GM12865 (cell line): ENCODE results near the gene MECR.

Source experiments
- DNase-seq: peaks from one replicate; pipeline ENCODE4 v3.0.0; 2010; ENCODE audit warnings: low read depth
- H3K4me3 ChIP-seq: 2 replicates; pipeline ENCODE4 v1.5.1; 2011; ENCODE audit warnings: mild to moderate bottlenecking, low read depth, low read length, control low read depth
- CTCF ChIP-seq: IDR thresholded peaks from 2 replicates; pipeline ENCODE4 v1.5.1; 2011; ENCODE audit warnings: low read length, control low read depth, low read depth, inconsistent platforms; ENCODE audit not compliant: insufficient read depth; ENCODE audit errors: missing control alignments

MECR gene

DNA sequence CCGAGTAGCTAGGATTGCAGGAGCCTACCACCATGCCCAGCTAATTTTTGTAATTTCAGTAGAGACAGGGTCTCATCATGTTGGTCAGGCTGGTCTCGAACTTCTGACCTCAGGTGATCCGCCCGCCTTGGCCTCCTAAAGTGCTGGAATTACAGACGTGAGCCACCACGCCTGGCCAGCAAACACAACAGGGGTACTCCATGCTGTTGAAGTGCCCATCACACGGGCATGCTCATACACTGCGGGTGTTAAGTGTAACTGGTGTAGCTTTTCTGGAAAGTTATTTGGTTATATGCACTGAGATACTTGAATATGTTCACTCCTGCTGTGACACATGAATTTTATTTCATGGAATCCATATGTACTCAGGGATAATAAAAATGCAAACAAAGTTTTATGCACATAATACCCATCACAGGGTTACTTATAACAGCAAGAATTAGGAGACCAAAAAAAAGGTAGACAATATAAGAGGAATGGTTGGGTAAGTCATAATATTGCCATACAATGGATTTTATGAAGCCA, 58.3 kb downstream of the MECR start:
- H3K4me3 ChIP-seq, result no peak overlapping the region
- no peak for DNase-seq
- TF ChIP-seq CTCF, result no peak

DNA sequence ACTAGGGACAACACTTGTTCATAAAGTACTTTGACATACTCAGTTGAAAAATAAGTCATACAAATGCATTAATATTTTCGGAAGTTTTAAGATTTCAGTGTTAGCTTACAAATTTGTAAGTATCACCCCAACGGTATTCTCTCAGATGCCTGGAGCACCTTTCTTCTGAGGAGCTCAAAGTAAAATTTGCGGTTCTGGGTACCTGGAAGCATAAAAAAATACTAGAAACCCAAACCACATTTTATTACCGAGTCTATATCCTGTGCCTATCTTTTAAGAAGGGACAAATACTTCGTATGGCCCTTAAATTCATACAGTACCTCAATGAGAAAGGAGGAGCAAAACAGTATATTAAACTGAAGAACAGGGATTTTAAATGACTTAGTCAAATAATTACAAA, 59.2 kb downstream of the MECR start:
- TF ChIP-seq CTCF, result no peak
- no peak for DNase-seq
- H3K4me3 ChIP-seq, result no peak overlapping the region

DNA sequence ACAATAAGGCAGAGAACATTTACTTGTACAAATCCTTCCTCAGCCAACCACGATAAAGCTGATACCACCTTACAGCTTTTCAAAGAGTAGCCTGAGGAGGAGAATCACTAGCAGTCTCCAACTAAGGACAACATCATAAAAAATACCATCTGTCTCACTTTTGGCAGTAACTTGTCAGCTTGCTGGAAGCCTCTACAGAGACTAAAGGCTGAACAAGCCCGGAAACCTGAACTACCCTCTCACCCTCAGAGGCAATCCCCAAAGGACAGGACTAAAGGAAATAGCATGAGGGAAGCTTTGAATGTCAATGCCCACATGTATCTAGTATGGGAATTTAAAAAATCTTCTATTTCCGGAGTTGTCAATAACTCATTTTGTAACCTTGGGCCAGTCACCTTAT, 59.6 kb downstream of the MECR start:
- no peak for DNase-seq
- TF ChIP-seq CTCF, result no peak
- no peak overlapping the region for H3K4me3 ChIP-seq

DNA sequence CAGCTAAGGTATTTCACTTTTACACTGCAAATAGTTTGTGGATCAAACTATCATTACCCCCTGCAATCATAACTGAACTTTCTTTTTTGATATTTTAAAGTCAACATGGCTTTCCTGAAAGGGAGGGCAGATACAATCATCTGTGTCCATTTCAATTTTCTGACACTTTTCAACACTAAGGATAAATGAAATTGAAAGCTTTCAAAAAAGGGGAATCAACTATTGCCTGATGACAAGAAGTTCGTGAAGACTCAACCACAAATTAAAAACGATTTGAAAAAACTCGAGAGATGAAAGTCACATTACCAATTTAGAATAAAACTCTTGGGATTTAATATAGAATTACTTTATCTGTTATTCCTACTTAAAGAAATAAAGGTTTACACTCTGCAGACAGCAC, 60.8 kb downstream of the MECR start:
- TF ChIP-seq CTCF, result no peak
- no peak for DNase-seq
- H3K4me3 ChIP-seq, result no peak overlapping the region

DNA sequence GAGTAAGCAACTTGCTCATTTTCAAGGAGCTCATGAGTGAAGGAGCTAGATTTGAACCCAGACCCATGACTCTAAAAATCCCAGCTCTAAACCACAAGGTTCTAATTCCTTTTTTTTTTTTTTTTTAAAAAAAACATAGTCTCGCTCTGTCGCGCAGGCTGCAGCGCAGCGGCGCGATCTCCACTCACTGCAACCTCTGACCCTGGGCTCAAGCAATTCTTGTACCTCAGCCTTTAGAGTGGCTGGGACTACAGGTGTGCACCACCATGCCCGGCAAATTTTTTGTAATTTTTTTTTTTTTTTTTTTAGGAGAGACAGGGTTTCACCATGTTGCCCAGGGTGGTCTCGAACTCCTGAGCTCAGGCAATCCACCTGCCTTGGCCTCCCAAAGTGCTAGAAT, 62.8 kb downstream of the MECR start:
- no peak for DNase-seq
- TF ChIP-seq CTCF, result no peak
- no peak overlapping the region for H3K4me3 ChIP-seq

GRCh38 chr1:29166291-29166878, 64.3 kb downstream of the MECR start:
- no peak for TF ChIP-seq CTCF
- no peak for DNase-seq
- H3K4me3 ChIP-seq, result no peak overlapping the region

GRCh38 chr1:29164588-29164987, 66.1 kb downstream of the MECR start:
- TF ChIP-seq CTCF, result no peak
- DNase-seq, result no peak
- no peak overlapping the region for H3K4me3 ChIP-seq
